ENCODE results near the gene BANP.
"Not testable (repeated sequence)": the region's sequence is repeated elsewhere in the genome, so short reads cannot be mapped to it uniquely, and the experiment has no call there.

The BANP gene

DNA sequence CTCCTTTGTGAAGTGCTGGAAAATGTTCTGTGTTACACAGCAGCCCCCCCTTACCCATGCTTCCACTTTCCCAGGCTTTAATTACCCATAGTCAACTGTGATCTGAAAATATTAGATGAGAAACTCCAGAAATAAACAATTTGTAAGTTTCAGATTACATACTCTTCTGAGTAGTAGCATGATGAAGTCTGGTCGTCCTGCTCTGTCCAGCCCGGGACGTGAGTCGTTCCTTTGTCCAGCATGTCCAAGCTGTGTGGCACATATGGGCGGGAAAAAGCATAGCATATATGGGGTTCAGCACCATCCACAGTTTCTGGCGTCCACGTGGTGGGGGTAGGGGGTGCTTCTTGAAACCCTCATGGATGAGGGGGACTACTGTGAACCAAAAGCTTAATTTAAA, 83.5 kb downstream of the BANP start:
- H3K4me3 ChIP-seq: no peak overlapping the region
- no peak for DNase-seq (ENCODE audit: low spot score)
- TF ChIP-seq, protein P1, sequence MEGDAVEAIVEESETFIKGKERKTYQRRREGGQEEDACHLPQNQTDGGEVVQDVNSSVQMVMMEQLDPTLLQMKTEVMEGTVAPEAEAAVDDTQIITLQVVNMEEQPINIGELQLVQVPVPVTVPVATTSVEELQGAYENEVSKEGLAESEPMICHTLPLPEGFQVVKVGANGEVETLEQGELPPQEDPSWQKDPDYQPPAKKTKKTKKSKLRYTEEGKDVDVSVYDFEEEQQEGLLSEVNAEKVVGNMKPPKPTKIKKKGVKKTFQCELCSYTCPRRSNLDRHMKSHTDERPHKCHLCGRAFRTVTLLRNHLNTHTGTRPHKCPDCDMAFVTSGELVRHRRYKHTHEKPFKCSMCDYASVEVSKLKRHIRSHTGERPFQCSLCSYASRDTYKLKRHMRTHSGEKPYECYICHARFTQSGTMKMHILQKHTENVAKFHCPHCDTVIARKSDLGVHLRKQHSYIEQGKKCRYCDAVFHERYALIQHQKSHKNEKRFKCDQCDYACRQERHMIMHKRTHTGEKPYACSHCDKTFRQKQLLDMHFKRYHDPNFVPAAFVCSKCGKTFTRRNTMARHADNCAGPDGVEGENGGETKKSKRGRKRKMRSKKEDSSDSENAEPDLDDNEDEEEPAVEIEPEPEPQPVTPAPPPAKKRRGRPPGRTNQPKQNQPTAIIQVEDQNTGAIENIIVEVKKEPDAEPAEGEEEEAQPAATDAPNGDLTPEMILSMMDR (IDR thresholded peaks at IDR 0.05): no peak
- H3K27ac ChIP-seq: no peak overlapping the region

DNA sequence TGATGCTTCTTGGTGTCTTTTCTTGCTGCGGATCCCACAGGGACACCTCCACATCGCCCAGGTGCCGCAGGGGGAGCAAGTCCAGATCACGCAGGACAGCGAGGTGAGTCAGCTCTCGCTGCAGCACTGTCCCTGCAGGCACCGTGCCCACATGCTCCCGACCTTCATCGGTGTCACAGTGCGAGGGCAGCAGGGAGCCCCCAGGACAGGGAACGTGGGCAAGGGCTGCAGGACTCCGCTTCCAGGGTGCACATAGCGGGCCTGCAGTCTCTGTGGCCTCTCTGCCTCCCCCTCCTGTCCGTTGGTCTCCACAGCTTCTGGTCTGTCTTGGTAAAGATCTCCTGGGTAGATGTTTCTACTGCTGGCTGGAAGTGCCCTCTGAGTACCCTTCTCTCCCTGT, 84.1 kb downstream of the BANP start:
- DNase-seq (ENCODE audit: low spot score): no peak

DNA sequence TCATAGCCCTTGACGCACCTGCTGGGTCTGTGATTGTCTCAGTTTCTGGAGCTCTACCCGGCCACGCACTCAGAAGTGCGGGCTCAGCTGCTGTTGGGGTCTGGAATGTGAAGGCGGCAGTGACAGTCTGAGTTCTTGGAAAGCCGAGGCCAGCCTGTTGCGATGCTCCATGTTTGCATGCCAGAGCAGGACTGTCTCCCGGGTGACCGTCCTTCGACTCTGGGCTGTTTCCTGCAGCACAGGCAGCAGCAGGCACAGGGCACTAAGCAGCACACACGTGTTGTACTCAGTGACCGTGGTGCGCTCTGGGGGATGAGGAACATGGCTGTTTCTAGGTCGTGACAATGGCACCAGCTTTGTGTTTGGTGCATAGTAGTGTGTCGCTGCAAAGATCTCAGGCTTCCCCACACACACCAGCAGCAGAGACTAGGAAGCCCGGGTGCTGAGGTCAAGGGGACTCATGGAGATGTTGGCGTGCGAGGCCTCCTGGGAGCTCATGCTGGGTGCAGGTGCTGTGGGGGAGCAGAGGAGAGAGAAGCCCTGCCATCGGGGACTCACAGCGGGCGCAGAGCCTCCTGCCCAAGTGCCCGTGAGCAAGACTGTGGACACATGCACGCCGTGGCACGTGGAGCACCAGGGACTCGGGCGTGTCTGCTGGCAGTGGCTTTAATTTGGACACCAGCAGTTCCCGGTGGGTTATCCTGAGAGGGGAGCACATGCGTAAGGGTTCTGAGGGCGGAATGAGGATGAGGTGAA, 84.8 kb downstream of the BANP start:
- not testable (repeated sequence) for DNase-seq (ENCODE audit: low spot score); H3K4me3 ChIP-seq; H3K27ac ChIP-seq

More for the DNA sequence above, 84.1 kb downstream of the BANP start:
- Histone ChIP-seq H3K27ac (no peak overlapping the region), H3K4me3 (no peak overlapping the region)
- TF ChIP-seq, protein P1 (IDR thresholded peaks at IDR 0.05): no peak

DNA sequence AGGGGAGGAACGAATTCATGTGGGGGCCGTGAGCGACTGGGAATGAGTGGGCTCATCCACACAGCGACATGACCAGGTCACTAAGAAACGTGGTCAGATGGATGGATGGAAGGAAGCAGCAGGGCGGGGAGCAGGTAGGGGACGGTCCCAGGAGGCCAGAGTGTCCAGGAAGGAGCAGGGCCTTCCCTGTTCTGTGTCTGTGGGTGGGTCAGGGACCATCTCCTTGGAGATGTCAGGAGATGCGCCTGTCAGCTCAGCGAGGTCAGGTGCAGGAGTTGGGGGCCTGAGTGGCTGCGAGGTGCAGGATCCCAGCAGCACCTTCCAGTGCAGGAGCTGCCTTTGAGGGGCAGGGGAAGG, 85.4 kb downstream of the BANP start:
- H3K4me3 ChIP-seq, H3K27ac ChIP-seq: not testable (repeated sequence)

DNA sequence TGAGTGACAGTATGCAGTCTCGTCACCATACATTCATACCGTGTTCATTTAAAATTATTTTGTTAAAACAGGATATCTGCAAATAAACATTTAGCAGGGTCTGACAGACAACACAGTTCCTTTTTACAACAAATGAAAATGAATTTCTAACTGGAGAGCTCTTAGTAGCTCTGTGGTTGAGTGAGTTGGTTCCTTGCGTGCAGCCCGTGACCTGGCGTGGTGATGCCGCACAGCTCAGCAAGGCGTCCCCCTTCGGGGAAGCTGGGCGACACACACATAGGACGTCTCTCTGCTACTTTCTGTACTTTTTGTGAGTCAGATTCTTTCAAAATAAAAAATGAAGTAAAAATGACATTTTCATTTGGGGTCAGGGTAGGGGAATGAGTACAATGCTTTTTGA, 86.1 kb downstream of the BANP start:
- DNase-seq (ENCODE audit: low spot score); H3K27ac ChIP-seq; H3K4me3 ChIP-seq: not testable (repeated sequence)

More for the DNA sequence above, 85.4 kb downstream of the BANP start:
- DNase-seq (ENCODE audit: low spot score): not testable (repeated sequence)

DNA sequence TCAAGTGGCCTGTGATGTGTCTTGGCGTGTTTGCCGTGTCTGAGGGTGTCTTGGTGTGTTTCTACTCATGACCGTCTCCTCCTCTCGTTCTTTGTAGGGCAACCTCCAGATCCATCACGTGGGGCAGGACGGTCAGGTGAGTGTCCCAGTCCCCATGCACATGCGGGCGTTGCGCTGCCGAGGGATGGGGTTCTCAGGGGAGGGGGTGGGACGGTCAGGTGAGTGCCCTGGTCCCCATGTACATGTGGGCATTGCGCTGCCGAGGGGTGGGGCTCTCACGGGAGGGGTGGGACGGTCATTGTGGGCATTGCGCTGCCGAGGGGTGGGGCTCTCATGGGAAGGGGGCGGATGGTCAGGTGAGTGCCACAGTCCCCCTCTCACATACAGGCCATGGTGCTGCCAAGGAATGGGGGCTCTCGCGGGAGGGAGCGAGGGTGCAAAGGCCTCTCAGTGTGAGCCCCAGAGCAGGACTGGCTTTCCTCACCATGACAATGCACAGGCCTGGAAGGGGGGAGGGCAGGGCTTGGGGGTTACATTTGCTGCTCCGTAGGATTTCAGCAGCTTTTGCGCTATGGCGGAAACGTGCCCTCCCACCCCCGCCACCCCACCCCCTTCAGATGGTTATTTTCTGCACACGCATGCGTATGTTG, 86.8 kb downstream of the BANP start:
- not testable (repeated sequence) for H3K4me3 ChIP-seq; H3K27ac ChIP-seq; DNase-seq (ENCODE audit: low spot score)

DNA sequence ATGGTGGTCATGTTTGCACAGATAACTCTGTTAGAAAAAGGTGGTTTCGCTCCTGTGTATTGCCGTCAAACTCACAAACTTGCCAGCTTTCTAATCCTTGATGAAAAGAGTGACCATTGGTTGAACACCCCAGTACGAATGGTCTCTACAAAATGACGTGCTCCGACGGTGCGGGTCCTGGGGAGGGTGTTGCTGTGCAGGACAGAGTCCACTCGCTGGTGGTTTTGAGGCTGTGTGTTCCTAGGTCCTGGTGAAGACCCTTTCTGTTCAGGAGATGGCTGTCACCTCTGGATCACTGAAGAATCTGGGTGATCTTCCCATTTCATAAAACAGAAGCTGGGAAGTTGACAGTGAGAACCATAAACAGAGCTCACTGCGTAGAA, 87.3 kb downstream of the BANP start:
- not testable (repeated sequence) for DNase-seq (ENCODE audit: low spot score); H3K4me3 ChIP-seq; H3K27ac ChIP-seq

DNA sequence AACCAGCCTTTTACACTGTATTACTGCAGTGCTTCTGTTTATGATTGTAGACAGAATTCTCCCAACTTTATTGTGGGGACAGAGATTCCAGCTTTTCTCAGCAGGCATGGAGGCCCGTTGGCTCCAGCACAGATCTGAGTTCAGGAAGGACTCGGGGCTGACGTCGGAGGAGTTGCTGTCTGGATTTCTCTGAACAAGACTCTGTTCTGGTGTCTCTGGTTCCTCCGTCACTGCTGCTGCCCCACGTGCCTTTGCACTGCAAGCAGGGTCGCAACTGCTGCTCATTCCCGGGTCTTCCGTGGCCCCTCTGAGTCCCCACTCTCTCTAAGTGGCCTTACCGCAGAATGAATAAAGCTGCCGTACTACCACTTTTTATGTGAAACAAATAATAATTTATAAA, 88.4 kb downstream of the BANP start:
- no peak for DNase-seq (ENCODE audit: low spot score)
- Histone ChIP-seq H3K27ac (no peak overlapping the region), H3K4me3 (no peak overlapping the region)
- TF ChIP-seq, protein P1 (IDR thresholded peaks at IDR 0.05): no peak

DNA sequence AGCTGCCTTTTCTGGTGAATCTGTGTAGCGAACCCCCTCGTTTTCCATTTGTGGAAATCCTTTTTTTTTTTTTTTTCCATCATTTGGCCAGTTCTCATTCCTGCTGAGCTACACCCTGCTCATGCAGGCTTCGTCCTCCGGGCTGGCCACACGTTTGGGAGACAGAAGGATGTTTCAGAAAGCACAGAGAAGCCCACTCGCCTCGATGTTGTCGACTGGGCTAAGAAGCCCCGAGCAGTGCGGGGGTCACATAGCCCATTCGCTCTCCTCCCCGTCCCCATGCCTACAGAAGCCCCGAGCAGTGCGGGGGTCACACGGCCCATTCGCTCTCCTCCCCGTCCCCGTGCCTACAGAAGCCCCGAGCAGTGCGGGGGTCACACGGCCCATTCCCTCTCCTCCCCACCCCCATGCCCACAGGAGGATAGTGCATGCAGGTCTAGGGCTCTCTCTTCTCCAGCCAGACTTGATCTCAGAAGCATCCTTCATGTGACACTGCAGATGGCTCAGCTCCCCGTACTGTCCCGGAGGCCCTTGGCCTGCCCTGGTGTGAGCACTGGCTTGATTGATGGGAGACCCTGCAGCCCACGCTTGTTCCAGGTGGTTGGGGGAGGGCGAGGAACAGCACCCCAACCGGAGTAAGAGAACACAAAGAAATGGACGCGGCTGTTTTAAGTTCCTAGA, 89.1 kb downstream of the BANP start:
- not testable (repeated sequence) for H3K27ac ChIP-seq; DNase-seq (ENCODE audit: low spot score); H3K4me3 ChIP-seq

DNA sequence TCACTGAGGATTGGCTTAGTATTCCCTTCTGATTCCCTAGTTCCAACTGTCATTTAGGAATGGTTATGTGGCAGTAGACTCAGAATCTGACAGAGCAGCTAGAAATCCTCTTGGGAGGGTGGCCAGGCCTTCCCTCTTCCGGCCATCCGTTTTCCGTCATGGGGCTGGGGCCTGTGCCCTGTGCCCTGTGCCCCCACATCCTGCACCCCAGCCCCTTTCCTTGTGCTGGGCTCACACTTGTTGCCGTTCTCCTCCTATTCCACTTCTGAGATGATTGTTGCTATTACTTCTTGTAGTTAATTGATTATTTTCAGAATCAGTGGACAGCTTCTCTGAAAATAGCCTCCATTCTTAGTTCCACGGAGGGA, 89.6 kb downstream of the BANP start:
- H3K27ac ChIP-seq; DNase-seq (ENCODE audit: low spot score); H3K4me3 ChIP-seq: not testable (repeated sequence)

DNA sequence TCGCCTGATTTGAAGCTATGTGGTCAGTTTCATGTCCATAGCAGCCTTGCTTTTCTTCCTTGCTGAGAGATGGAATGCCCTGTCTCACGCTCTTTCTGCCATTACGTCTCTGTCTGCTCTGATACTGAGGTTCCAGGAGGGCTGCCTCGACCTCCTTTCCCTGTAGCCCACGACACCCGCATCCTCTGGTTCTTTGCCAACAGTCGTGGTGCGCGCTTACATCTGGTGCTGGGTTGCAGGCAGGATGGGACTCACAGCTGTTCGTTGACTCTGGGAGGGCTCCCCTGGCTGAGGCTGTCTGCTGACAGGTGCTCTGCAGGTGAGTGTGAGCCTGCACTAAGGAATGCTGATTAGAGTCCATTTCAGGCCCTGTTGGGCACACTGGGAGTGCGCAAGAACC, 90.3 kb downstream of the BANP start:
- not testable (repeated sequence) for DNase-seq (ENCODE audit: low spot score); H3K4me3 ChIP-seq; H3K27ac ChIP-seq

DNA sequence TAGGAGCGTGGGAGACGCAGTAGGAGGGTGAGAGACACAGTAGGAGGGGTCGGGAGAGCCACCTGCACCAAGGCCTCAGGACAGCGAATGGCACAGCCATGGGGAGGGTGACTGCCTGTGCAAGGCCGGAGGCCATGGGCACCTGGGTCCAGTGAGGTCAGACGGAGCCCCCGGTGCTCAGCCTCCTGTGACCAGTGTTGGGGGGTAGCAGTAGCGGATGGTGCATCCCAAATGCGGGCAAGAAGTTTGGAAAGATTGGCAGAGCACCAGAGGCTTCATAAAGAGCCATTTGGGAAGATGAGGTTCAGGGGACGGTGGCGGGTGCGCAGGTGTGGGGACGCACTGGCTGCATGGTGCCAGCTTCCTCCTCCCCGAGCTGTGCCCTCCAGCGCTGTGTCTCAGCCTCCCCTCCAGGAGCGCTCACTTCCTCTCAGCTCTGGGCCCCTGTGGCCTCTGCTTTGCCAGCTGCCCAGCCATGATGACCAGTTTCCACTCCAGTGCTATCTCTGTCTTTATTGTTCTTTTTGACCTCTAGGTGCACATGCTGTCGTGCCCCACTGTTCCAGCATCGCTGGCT, 90.8 kb downstream of the BANP start:
- not testable (repeated sequence) for H3K4me3 ChIP-seq; DNase-seq (ENCODE audit: low spot score); H3K27ac ChIP-seq

DNA sequence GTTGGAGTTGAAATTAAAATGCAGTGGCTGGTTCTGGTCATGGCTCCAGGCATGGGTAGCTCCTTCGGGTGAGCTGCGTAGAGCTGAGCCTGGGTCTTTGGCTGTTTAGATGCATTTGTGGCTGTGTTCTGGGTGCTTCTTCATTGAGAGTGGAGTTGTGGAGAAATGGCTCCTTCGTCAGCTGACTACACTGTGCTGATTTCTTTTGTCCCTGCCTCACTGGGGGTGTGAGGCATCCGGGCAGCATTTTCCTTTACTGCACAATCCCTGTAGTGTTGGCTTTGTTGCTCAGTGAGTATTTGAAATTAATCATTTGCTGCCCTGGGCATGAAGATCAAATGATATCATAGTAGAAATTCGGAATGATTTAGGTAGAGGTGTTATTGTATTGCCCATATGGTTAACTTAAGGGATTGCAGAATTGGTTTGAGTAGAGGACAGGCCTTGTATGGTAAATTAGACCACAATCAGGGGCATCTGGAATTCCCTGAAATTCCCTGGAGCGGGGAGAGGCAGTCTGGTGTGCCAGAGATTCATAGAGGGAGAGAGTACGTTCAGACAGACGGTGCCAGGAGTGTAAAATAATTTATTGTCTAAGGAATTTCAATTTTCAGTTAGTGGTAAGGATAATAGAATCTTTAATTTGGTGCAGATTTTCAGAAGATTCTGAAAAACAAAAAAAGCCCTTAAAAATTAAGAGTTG, 92.1 kb downstream of the BANP start:
- not testable (repeated sequence) for H3K27ac ChIP-seq; H3K4me3 ChIP-seq; DNase-seq (ENCODE audit: low spot score)

DNA sequence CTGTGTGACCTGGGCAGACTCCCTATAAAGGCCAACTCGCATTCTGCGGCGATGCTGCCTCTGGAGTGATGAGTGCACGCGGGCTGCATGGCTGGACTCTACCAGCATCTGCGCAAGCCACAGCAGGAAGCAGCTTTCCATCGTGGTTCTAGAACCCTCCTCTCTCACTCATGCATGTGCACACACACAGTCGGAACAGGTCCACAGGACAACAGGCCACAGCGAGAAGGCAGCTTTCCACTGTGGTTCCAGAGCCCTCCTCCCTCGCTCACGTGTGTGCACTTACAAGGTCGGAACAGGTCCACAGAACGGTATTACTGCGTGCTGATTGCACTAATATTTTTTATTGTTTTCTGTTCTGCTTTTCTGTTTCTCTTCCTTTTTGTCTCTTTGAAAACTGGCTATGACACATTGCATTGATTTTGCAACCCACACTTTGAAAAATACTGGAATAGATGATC, 92.9 kb downstream of the BANP start:
- not testable (repeated sequence) for H3K27ac ChIP-seq; DNase-seq (ENCODE audit: low spot score); H3K4me3 ChIP-seq

DNA sequence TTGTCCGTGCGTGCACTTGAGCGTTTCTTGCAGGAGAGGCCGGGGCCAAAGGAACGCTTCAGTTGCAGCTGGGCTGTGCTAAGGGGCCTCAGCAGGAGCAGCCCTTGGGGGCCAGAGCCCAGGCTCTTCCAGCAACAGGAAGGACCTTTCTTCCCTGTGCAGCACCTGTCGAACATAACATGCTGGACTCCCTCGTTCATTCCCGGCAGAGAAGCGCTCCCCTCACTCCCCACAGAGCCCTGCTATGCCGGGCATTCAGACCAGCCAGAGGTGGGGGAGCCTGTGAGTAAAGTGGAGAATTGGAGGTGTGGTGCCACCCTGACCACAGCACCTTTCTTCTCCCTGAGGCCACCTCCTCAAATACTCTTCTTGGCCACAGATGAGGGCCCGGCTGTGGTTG, 94.1 kb downstream of the BANP start:
- not testable (repeated sequence) for H3K27ac ChIP-seq; H3K4me3 ChIP-seq; DNase-seq (ENCODE audit: low spot score)

Measured in coronary artery (tissue), 2 donors.